Measurements from ENCODE around the gene SMAD6.

DNA sequence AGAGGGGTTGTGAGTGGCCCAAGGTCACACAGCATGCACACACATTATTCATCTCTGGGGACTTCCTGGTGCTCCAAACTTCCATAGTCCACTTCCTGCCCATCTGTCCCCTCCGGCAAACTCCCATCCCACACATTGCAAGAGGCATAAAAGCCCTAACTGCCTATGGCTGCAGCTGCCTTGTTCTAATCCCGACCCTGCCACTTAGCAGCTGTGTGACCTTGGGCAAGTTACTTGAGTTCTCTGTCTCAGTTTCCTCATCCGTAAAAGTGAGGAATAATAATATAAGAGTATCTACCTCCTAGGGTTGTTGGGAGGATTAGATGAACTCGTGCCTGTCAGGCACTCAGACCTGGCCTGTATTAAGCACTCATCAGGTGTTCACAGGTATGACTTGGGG, 84.2 kb downstream of the SMAD6 start:
- TF ChIP-seq, protein P1, sequence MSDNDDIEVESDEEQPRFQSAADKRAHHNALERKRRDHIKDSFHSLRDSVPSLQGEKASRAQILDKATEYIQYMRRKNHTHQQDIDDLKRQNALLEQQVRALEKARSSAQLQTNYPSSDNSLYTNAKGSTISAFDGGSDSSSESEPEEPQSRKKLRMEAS (IDR thresholded peaks at IDR 0.05; ENCODE audit: low read depth, low read length): no peak
- TF ChIP-seq, protein P2, sequence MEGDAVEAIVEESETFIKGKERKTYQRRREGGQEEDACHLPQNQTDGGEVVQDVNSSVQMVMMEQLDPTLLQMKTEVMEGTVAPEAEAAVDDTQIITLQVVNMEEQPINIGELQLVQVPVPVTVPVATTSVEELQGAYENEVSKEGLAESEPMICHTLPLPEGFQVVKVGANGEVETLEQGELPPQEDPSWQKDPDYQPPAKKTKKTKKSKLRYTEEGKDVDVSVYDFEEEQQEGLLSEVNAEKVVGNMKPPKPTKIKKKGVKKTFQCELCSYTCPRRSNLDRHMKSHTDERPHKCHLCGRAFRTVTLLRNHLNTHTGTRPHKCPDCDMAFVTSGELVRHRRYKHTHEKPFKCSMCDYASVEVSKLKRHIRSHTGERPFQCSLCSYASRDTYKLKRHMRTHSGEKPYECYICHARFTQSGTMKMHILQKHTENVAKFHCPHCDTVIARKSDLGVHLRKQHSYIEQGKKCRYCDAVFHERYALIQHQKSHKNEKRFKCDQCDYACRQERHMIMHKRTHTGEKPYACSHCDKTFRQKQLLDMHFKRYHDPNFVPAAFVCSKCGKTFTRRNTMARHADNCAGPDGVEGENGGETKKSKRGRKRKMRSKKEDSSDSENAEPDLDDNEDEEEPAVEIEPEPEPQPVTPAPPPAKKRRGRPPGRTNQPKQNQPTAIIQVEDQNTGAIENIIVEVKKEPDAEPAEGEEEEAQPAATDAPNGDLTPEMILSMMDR (IDR thresholded peaks at IDR 0.05; ENCODE audit: low read depth, low read length): no peak
- TF ChIP-seq POLR2A (IDR thresholded peaks at IDR 0.05; ENCODE audit: extremely low read depth, insufficient read length): no peak
